Transverse colon (tissue), 3 donors: ENCODE measurements around the gene TMEM245.

Source experiments
- CTCF ChIP-seq, 5 experiments: fragments of 200-600 bp in 3 of 5; fragments of 450-650 bp in 2 of 5; sonication (generic) in 3 of 5; IDR thresholded peaks; 1 replicate in 2 of 5; 2 replicates in 3 of 5; pipeline ENCODE4 v1.5.1; 2016 to 2017; ENCODE audit warnings: antibody characterized with exemption in 5 of 5, inconsistent platforms in 3 of 5, mild to moderate bottlenecking in 2 of 5, moderate library complexity in 1 of 5
- EP300 ChIP-seq: sonication (generic); formaldehyde crosslinking; IDR thresholded peaks from one replicate; pipeline ENCODE4 v1.6.1; 2017; ENCODE audit warnings: antibody characterized with exemption, low read depth

GRCh38 chr9:109083813-109084405, 35.8 kb downstream of the TMEM245 start:
- TF ChIP-seq CTCF (IDR thresholded peaks at IDR 0.05): no peak
- TF ChIP-seq EP300: no peak
